Loucy (cell line): ENCODE results near the gene GNG2.

Experiments
- H2AFZ ChIP-seq: fragments of 200-600 bp; sonication (generic); 2 replicates; pipeline ENCODE4 v1.6.0; 2016; ENCODE audit warnings: antibody characterized with exemption, mild to moderate bottlenecking, low read length, moderate library complexity
- H3F3A ChIP-seq: fragments of 200-600 bp; 2 replicates; pipeline ENCODE4 v1.6.0; 2016; ENCODE audit warnings: antibody characterized with exemption, low read depth, mild to moderate bottlenecking
- H3K27me3 ChIP-seq: fragments of 200-600 bp; sonication (generic); 2 replicates; pipeline ENCODE4 v1.6.1; 2014; ENCODE audit warnings: low read length, mild to moderate bottlenecking; ENCODE audit not compliant: insufficient read depth, poor library complexity, severe bottlenecking
- H3K36me3 ChIP-seq: fragments of 200-600 bp; sonication (generic); 2 replicates; pipeline ENCODE4 v1.6.1; 2016; ENCODE audit warnings: low read length; ENCODE audit not compliant: insufficient read depth
- H3K4me1 ChIP-seq: fragments of 200-600 bp; sonication (generic); 2 replicates; pipeline ENCODE4 v1.5.1; 2014; ENCODE audit warnings: low read length, mild to moderate bottlenecking; ENCODE audit not compliant: insufficient read depth, poor library complexity, severe bottlenecking
- H3K4me2 ChIP-seq: fragments of 200-600 bp; sonication (generic); 2 replicates; pipeline ENCODE4 v1.6.0; 2014; ENCODE audit warnings: antibody characterized with exemption, low read length, low read depth, mild to moderate bottlenecking; ENCODE audit not compliant: poor library complexity, severe bottlenecking
- H3K4me3 ChIP-seq: fragments of 200-600 bp; sonication (generic); 2 replicates; pipeline ENCODE4 v1.5.1; 2014; ENCODE audit warnings: low read length, mild to moderate bottlenecking, mixed read lengths; ENCODE audit not compliant: poor library complexity, severe bottlenecking
- H3K79me2 ChIP-seq: fragments of 200-600 bp; sonication (generic); 2 replicates; pipeline ENCODE4 v1.6.1; 2014; ENCODE audit warnings: low read length; ENCODE audit not compliant: insufficient read depth
- H3K9ac ChIP-seq: fragments of 200-600 bp; sonication (generic); 2 replicates; pipeline ENCODE4 v1.6.0; 2014; ENCODE audit warnings: mild to moderate bottlenecking, low read depth, low read length, moderate library complexity; ENCODE audit not compliant: poor library complexity, severe bottlenecking
- H3K9me2 ChIP-seq: fragments of 200-600 bp; sonication (generic); replicated peaks from 2 replicates; pipeline ENCODE4 v1.6.1; 2016; ENCODE audit warnings: low read depth, low read length, mixed read lengths
- H3K9me3 ChIP-seq: fragments of 200-600 bp; sonication (generic); 2 replicates; pipeline ENCODE4 v1.6.1; 2014; ENCODE audit warnings: mild to moderate bottlenecking, antibody characterized with exemption, low read length, low read depth; ENCODE audit not compliant: insufficient read depth
- H4K20me1 ChIP-seq: fragments of 200-600 bp; sonication (generic); 2 replicates; pipeline ENCODE4 v1.6.0; 2014; ENCODE audit warnings: antibody characterized with exemption, low read length, mild to moderate bottlenecking; ENCODE audit not compliant: insufficient read depth, poor library complexity, severe bottlenecking
- CTCF ChIP-seq: fragments of 200-600 bp; sonication (generic); conservative IDR thresholded peaks from 2 replicates; pipeline ENCODE4 v1.5.1; 2014; ENCODE audit warnings: mild to moderate bottlenecking, antibody characterized with exemption, low read length
- EZH2phosphoT487 ChIP-seq: fragments of 200-600 bp; IDR thresholded peaks from 2 replicates; pipeline ENCODE4 v1.6.1; 2018; ENCODE audit warnings: antibody characterized with exemption, mild to moderate bottlenecking, moderate library complexity, borderline replicate concordance

Gene GNG2

GRCh38 chr14:51846631-51847488 is 13.6 kb upstream of the GNG2 start:
- Histone ChIP-seq H3K4me3 (peak overlapping the region; percentile 80), H3K9ac (peak overlapping the region; percentile 85), H3K9me2 (no peaks in the 10 kb centered on the region), H3K4me2 (peak overlapping the region; percentile 94), H3K4me1 (peaks cover 57% of the 10 kb centered on the region), H3K79me2 (no peaks in the 10 kb centered on the region), H3K27me3 (no peaks in the 10 kb centered on the region), H3K9me3 (peaks cover 6% of the 10 kb centered on the region; the same call in 1 of the 2 replicates), H4K20me1 (no peaks in the 10 kb centered on the region), H3F3A (peaks cover 25% of the 10 kb centered on the region), H2AFZ (peak overlapping the region; percentile 84), H3K36me3 (no peaks in the 10 kb centered on the region)
- no peak for TF ChIP-seq EZH2phosphoT487
- peak; percentile 8; the same call in 1 of the 2 replicates for TF ChIP-seq CTCF

GRCh38 chr14:51847489-51847796 is 13.0 kb upstream of the GNG2 start:
- Histone ChIP-seq H3K9me3 (peaks cover 6% of the 10 kb centered on the region; the same call in 1 of the 2 replicates), H3F3A (peaks cover 25% of the 10 kb centered on the region), H3K9me2 (no peaks in the 10 kb centered on the region), H3K4me1 (peaks cover 63% of the 10 kb centered on the region), H3K4me2 (peak overlapping the region; percentile 94), H2AFZ (no peak overlapping the region), H3K4me3 (peak overlapping the region; percentile 54), H3K79me2 (no peaks in the 10 kb centered on the region), H3K27me3 (no peaks in the 10 kb centered on the region), H4K20me1 (no peaks in the 10 kb centered on the region), H3K9ac (peak overlapping the region; percentile 85), H3K36me3 (no peaks in the 10 kb centered on the region)
- TF ChIP-seq CTCF, result 0 out of 2 replicates have a peak, but pooled peaks have one; percentile 4
- TF ChIP-seq EZH2phosphoT487, result no peak

- Histone ChIP-seq H3K9me2 (no peaks in the 10 kb centered on the region), H4K20me1 (no peaks in the 10 kb centered on the region), H3K4me2 (peak overlapping the region; percentile 94), H3K36me3 (no peaks in the 10 kb centered on the region), H2AFZ (no peak overlapping the region), H3K4me3 (peak overlapping the region; percentile 54), H3K27me3 (no peaks in the 10 kb centered on the region), H3K9ac (peak overlapping the region; percentile 85), H3K79me2 (no peaks in the 10 kb centered on the region), H3F3A (peaks cover 25% of the 10 kb centered on the region), H3K9me3 (peaks cover 6% of the 10 kb centered on the region; the same call in 1 of the 2 replicates), H3K4me1 (peaks cover 67% of the 10 kb centered on the region)
- TF ChIP-seq CTCF (no peak), EZH2phosphoT487 (no peak)
These were observed 12.3 kb upstream of the GNG2 start for GRCh38 chr14:51848120-51848519.
